ENCODE measurements around the gene LONP2. TPM values are rescaled to one million over a fixed set of nuclear protein-coding genes. Genes with fewer than 3 reads are reported as not detected.
"Not testable (repeated sequence)": the region's sequence is repeated elsewhere in the genome, so short reads cannot be mapped to it uniquely, and the experiment has no call there.

The LONP2 gene
- total RNA-seq, 1 experiment from 2014 or later: 82.2 TPM

GRCh38 chr16:48372744-48373143, 128.6 kb downstream of the LONP2 start:
- no peaks in the 10 kb centered on the region for H3K27me3 ChIP-seq (ENCODE audit: low read length)
- H3K9me3 ChIP-seq (ENCODE audit: low read length): no peaks in the 10 kb centered on the region
- H4K20me1 ChIP-seq (ENCODE audit: insufficient read depth, low read depth, low read length): peaks cover 75% of the 10 kb centered on the region
- no peak overlapping the region for H3K27ac ChIP-seq (ENCODE audit: low read length)
- no peak overlapping the region for H3K4me3 ChIP-seq (ENCODE audit: low read length)
- no peaks in the 10 kb centered on the region for H3K36me3 ChIP-seq (ENCODE audit: insufficient read depth, low read length)
- H2AFZ ChIP-seq (ENCODE audit: low read length): no peak overlapping the region
- no peak for DNase-seq
- H3K9me2 ChIP-seq (replicated peaks; ENCODE audit: insufficient read depth, low read length): no peaks in the 10 kb centered on the region
- peaks cover 85% of the 10 kb centered on the region for H3K79me2 ChIP-seq (ENCODE audit: low read length)
- H3K9ac ChIP-seq (ENCODE audit: low read length): no peak overlapping the region
- no peaks in the 10 kb centered on the region for H3K4me1 ChIP-seq (ENCODE audit: low read length)
- no peak overlapping the region for H3K4me2 ChIP-seq (ENCODE audit: low read depth, low read length, poor library complexity, severe bottlenecking)

- peaks cover 83% of the 10 kb centered on the region for H3K79me2 ChIP-seq (ENCODE audit: low read length)
- no peak for DNase-seq
- H3K27ac ChIP-seq (ENCODE audit: low read length): no peak overlapping the region
- H3K36me3 ChIP-seq (ENCODE audit: insufficient read depth, low read length): no peaks in the 10 kb centered on the region
- no peak overlapping the region for H3K9ac ChIP-seq (ENCODE audit: low read length)
- no peaks in the 10 kb centered on the region for H3K9me2 ChIP-seq (replicated peaks; ENCODE audit: insufficient read depth, low read length)
- no peaks in the 10 kb centered on the region for H3K27me3 ChIP-seq (ENCODE audit: low read length)
- H2AFZ ChIP-seq (ENCODE audit: low read length): no peak overlapping the region
- no peak overlapping the region for H3K4me3 ChIP-seq (ENCODE audit: low read length)
- no peak overlapping the region for H3K4me2 ChIP-seq (ENCODE audit: low read depth, low read length, poor library complexity, severe bottlenecking)
- H3K4me1 ChIP-seq (ENCODE audit: low read length): no peaks in the 10 kb centered on the region
- H4K20me1 ChIP-seq (ENCODE audit: insufficient read depth, low read depth, low read length): peaks cover 78% of the 10 kb centered on the region
- no peaks in the 10 kb centered on the region for H3K9me3 ChIP-seq (ENCODE audit: low read length)
Measured at GRCh38 chr16:48373258-48374029, 129.3 kb downstream of the LONP2 start.

DNA sequence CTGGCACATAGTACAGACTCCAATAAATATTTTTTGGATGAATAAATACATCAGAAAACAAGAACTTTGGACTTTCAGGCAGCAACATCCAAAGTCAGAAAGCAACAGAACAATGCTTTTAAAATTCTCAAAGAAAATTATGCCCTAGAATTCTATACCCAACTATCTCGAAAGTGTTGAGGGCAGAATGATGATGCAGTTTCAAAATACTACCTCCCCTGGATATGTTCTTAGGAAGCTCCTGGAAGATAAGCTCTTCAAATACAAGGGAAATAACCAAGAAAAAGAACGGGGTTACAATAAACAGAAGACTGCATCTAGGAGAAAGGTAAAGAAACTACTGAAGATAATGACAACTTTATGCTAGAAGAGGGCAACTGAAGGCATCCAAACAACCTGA, 130.2 kb downstream of the LONP2 start:
- Histone ChIP-seq H2AFZ (ENCODE audit: low read length) (no peak overlapping the region), H3K9ac (ENCODE audit: low read length) (no peak overlapping the region), H3K9me2 (replicated peaks; ENCODE audit: insufficient read depth, low read length) (no peaks in the 10 kb centered on the region), H3K27me3 (ENCODE audit: low read length) (no peaks in the 10 kb centered on the region), H3K4me2 (ENCODE audit: low read depth, low read length, poor library complexity, severe bottlenecking) (no peak overlapping the region), H3K36me3 (ENCODE audit: insufficient read depth, low read length) (no peaks in the 10 kb centered on the region), H3K4me3 (ENCODE audit: low read length) (no peak overlapping the region), H3K9me3 (ENCODE audit: low read length) (no peaks in the 10 kb centered on the region), H4K20me1 (ENCODE audit: insufficient read depth, low read depth, low read length) (peaks cover 83% of the 10 kb centered on the region), H3K4me1 (ENCODE audit: low read length) (peaks cover 6% of the 10 kb centered on the region), H3K27ac (ENCODE audit: low read length) (no peak overlapping the region), H3K79me2 (ENCODE audit: low read length) (peaks cover 84% of the 10 kb centered on the region)
- no peak for DNase-seq

- Histone ChIP-seq H3K79me2 (ENCODE audit: low read length) (peaks cover 87% of the 10 kb centered on the region), H3K4me1 (ENCODE audit: low read length) (peaks cover 12% of the 10 kb centered on the region), H4K20me1 (ENCODE audit: insufficient read depth, low read depth, low read length) (peaks cover 85% of the 10 kb centered on the region)
- not testable (repeated sequence) for DNase-seq; H3K9me2 ChIP-seq (replicated peaks; ENCODE audit: insufficient read depth, low read length); H3K9ac ChIP-seq (ENCODE audit: low read length); H3K4me3 ChIP-seq (ENCODE audit: low read length); H3K4me2 ChIP-seq (ENCODE audit: low read depth, low read length, poor library complexity, severe bottlenecking); H3K27me3 ChIP-seq (ENCODE audit: low read length); H3K9me3 ChIP-seq (ENCODE audit: low read length); H2AFZ ChIP-seq (ENCODE audit: low read length); H3K36me3 ChIP-seq (ENCODE audit: insufficient read depth, low read length); H3K27ac ChIP-seq (ENCODE audit: low read length)
Measured at GRCh38 chr16:48377301-48377700, 133.2 kb downstream of the LONP2 start.

- Histone ChIP-seq H2AFZ (ENCODE audit: low read length) (no peak overlapping the region), H3K9me3 (ENCODE audit: low read length) (no peaks in the 10 kb centered on the region), H3K4me1 (ENCODE audit: low read length) (peaks cover 15% of the 10 kb centered on the region), H4K20me1 (ENCODE audit: insufficient read depth, low read depth, low read length) (peaks cover 82% of the 10 kb centered on the region), H3K9me2 (replicated peaks; ENCODE audit: insufficient read depth, low read length) (no peaks in the 10 kb centered on the region), H3K4me2 (ENCODE audit: low read depth, low read length, poor library complexity, severe bottlenecking) (no peak overlapping the region), H3K9ac (ENCODE audit: low read length) (no peak overlapping the region), H3K4me3 (ENCODE audit: low read length) (no peak overlapping the region), H3K36me3 (ENCODE audit: insufficient read depth, low read length) (no peaks in the 10 kb centered on the region), H3K27ac (ENCODE audit: low read length) (no peak overlapping the region), H3K79me2 (ENCODE audit: low read length) (peaks cover 87% of the 10 kb centered on the region), H3K27me3 (ENCODE audit: low read length) (no peaks in the 10 kb centered on the region)
- no peak for DNase-seq
Measured at GRCh38 chr16:48378276-48378675, 134.2 kb downstream of the LONP2 start.

DNA sequence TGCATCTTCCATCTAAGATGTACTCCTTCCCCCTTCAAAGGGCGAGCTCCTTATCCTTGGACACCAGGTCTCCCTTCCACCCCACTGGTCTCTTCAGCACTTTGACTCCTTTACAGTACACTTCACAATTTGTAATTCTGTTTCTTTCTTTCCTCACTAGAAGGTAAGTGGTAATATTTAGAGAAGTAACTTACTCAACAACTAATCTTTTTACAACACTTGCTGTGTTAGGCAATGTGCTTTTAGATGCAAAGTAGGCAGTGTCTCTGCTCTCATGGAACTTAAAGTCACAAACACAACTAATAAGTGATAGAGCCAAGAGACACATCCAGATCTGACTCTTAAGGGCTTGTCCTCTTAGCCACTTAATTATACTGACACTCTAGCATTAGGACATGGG, 134.7 kb downstream of the LONP2 start:
- Histone ChIP-seq H3K9me3 (ENCODE audit: low read length) (no peaks in the 10 kb centered on the region), H3K4me3 (ENCODE audit: low read length) (no peak overlapping the region), H3K4me2 (ENCODE audit: low read depth, low read length, poor library complexity, severe bottlenecking) (no peak overlapping the region), H2AFZ (ENCODE audit: low read length) (no peak overlapping the region), H3K9me2 (replicated peaks; ENCODE audit: insufficient read depth, low read length) (no peaks in the 10 kb centered on the region), H4K20me1 (ENCODE audit: insufficient read depth, low read depth, low read length) (peaks cover 83% of the 10 kb centered on the region), H3K36me3 (ENCODE audit: insufficient read depth, low read length) (no peaks in the 10 kb centered on the region), H3K4me1 (ENCODE audit: low read length) (peaks cover 20% of the 10 kb centered on the region), H3K79me2 (ENCODE audit: low read length) (peaks cover 88% of the 10 kb centered on the region), H3K9ac (ENCODE audit: low read length) (no peak overlapping the region), H3K27me3 (ENCODE audit: low read length) (no peaks in the 10 kb centered on the region), H3K27ac (ENCODE audit: low read length) (no peak overlapping the region)
- DNase-seq: no peak

GRCh38 chr16:48381201-48381600, 137.1 kb downstream of the LONP2 start:
- H3K36me3 ChIP-seq (ENCODE audit: insufficient read depth, low read length): no peaks in the 10 kb centered on the region
- peaks cover 70% of the 10 kb centered on the region for H3K79me2 ChIP-seq (ENCODE audit: low read length)
- H3K9ac ChIP-seq (ENCODE audit: low read length): no peak overlapping the region
- H4K20me1 ChIP-seq (ENCODE audit: insufficient read depth, low read depth, low read length): peaks cover 71% of the 10 kb centered on the region
- H2AFZ ChIP-seq (ENCODE audit: low read length): no peak overlapping the region
- no peak overlapping the region for H3K4me3 ChIP-seq (ENCODE audit: low read length)
- H3K9me3 ChIP-seq (ENCODE audit: low read length): no peaks in the 10 kb centered on the region
- H3K27me3 ChIP-seq (ENCODE audit: low read length): no peaks in the 10 kb centered on the region
- H3K27ac ChIP-seq (ENCODE audit: low read length): no peak overlapping the region
- H3K4me1 ChIP-seq (ENCODE audit: low read length): peaks cover 27% of the 10 kb centered on the region
- no peaks in the 10 kb centered on the region for H3K9me2 ChIP-seq (replicated peaks; ENCODE audit: insufficient read depth, low read length)
- no peak for DNase-seq
- no peak overlapping the region for H3K4me2 ChIP-seq (ENCODE audit: low read depth, low read length, poor library complexity, severe bottlenecking)

- Histone ChIP-seq H3K4me3 (ENCODE audit: low read length) (no peak overlapping the region), H3K36me3 (ENCODE audit: insufficient read depth, low read length) (no peaks in the 10 kb centered on the region), H3K9me3 (ENCODE audit: low read length) (no peaks in the 10 kb centered on the region), H3K79me2 (ENCODE audit: low read length) (peaks cover 64% of the 10 kb centered on the region), H2AFZ (ENCODE audit: low read length) (no peak overlapping the region), H3K4me1 (ENCODE audit: low read length) (peaks cover 27% of the 10 kb centered on the region), H3K27me3 (ENCODE audit: low read length) (no peaks in the 10 kb centered on the region), H3K27ac (ENCODE audit: low read length) (no peak overlapping the region), H3K9me2 (replicated peaks; ENCODE audit: insufficient read depth, low read length) (no peaks in the 10 kb centered on the region), H3K9ac (ENCODE audit: low read length) (no peak overlapping the region), H3K4me2 (ENCODE audit: low read depth, low read length, poor library complexity, severe bottlenecking) (no peak overlapping the region), H4K20me1 (ENCODE audit: insufficient read depth, low read depth, low read length) (peaks cover 63% of the 10 kb centered on the region)
- DNase-seq: no peak
Measured at GRCh38 chr16:48382131-48382530, 138.0 kb downstream of the LONP2 start.

Measured in Karpas-422 (cell line).